Superior temporal gyrus (tissue), 1 donor: ENCODE measurements around the gene FHIT.

Source experiments
- DNase-seq: peaks from one replicate; pipeline ENCODE4 v3.0.0-alpha.2; 2016; ENCODE audit errors: extremely low spot score

The FHIT gene

DNA sequence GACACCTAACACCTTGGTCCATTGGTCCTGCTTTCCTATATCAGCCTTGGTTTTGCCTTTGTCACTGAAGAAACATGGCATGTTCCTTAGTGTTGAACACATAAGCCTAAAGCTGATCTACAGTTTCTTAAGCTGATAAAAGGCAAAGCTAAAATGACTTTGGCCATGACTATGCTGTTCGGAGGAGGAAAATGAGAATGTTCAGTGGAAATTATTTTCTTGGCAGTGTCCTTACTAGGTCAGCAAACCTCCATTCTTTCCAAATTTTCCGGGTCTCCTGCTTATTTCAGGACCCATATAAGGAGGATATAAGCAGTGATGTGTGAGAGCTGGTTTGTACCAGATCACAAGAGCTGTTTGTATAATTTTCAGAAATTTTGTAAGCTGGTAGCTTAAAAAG, 1368.5 kb downstream of the FHIT start:
- DNase-seq, result no peak

DNA sequence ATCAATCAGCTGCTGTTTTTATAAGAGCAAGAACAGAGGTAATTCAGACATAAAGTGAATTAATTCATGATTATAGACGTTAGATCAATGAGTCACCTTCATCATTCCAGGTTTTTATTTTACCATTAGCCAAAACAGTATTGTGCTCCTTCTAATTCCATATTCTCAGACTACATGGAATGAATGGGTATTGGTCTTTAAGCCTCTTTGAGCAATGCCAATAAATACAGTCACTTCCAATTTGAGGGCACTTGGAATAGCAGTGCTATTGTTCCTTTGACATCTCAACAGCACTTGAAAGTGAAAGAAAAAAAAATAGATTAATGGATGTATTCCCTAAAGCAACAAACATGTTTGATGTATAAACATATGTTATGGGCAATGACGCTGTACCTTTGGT, 1370.5 kb downstream of the FHIT start:
- DNase-seq, result no peak

GRCh38 chr3:59879031-59879581, 1372.1 kb downstream of the FHIT start:
- DNase-seq, result no peak

DNA sequence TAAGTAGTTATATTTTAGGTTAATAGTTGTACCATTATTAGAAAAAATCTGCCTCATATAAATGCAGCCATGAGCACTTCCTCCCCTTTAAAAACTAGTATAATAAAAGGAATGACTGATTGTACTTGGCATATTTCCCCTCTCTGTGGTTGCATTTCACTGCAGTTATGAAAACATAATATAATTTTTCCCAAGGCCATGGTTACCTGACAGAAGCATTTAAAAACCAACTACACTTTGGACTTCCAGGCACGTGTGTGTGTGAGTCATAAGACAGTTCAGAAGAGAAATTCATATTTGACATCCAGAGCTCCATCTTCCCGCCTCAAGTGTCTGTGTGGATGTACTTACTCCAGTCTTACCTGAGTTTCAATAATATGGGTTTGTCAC, 1373.2 kb downstream of the FHIT start:
- no peak for DNase-seq

GRCh38 chr3:59877263-59878037, 1373.8 kb downstream of the FHIT start:
- DNase-seq, result no peak

DNA sequence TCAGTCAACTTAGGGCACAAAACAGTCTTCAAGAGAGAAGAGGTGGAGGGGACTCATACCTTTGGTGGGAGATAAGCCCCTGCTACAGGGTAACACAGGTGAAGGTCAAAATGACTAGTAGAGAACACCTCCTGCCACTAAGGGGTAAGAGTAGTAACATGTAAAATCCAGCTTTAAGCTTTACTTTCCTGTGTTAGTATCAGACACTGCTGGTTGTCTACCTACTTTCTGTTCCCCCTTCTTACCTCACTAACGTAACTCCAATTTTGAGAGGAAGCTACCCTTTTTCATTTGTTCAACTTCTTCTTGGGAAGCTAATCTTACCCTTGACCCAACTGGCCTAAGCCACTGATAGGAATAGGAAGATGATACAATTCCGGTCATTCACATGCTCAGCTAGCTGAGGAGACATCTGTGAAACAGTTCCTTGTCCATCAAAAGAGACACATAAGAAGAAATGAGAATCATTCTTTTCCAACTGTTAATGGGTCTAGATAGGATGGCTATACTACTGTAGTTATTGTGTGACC, 1374.7 kb downstream of the FHIT start:
- DNase-seq, result peak; percentile 50

DNA sequence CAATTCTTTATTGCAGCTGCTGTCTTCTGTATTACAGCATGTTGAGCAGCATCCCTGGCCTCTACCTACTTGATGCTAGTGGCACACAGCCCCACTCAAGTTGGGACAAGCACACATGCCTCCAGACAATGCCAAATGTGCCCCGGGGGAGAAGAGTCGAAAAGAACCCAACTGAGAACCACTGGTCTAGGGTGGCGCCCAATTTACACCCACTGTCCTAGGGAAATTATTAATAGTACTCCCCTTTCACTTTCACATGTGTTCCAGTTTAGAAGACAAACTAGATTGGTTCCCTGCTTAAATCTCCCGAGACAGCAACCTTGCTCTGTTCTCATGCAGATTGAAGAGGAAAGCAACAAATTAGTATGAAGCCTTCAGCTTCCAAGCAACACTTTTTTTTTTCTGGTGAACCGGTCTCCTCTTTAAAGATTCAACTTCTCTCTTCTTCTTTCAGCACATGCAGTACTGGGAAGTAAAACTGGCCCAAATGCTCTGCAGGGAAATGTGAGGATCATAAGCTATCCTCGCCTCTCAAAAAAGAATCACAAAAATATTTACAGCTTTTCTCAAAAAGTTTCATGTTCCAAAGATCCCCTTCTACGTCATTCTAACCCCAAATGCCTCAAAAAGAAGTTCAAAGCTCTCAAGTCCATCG, 1377.5 kb downstream of the FHIT start:
- DNase-seq, result no peak

DNA sequence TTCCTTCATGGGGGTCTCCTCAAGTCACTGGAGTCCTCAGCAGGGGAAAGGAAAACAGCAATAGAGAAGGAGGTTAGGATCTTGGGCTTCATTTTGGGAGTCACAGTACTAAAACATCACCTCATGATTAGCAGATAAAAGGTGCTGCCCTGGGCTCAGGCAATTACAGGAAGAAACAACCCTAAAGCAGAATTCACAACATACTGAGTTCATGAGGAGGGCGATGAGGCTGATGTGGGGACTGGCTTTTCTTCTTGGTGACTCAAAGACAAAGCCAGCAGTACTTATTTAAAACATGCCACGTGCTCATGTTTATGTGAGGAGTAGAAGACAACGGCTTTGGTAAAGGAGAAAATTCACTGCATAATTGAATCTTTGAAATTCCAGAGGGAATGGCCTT, 1379.1 kb downstream of the FHIT start:
- no peak for DNase-seq

DNA sequence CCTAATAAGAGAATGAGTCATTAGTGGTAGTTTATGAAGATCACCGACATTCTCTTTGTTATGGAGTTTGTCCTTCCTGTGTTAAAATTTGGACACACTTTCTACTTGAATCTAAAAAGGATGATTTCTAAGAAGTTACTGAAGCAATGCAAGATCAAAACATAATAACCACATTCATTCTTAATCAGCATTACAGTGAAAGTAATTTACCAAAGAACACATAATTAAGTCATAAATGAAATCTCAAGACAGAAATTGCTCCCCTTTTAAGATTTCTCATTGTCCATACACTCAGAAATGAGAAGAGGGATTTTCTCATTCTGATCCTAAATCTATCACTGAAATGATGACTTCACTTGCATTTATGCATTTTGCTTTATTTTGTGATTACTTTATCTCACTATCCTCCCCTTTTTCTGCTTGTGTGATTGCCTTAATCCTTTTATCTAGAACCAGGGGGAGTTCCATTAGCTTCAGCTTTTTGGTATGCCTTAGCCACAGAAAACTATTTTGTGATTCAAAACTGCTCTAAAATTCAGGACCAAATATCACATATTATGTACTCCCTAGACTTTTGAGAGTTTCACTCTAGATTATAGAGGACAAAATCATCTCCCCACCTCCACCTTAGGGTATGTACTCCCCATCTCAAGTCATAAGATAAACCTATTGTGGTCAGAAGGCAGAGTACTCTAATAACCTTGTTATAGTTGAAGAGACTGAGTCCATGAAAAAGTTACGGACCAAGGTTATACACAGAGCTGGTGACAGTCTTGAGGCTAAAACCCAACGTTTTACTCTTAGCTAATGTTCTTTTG, 1383.9 kb downstream of the FHIT start:
- no peak for DNase-seq

- no peak for DNase-seq
Observed at GRCh38 chr3:59866076-59866475, 1385.2 kb downstream of the FHIT start.

GRCh38 chr3:59865351-59865750, 1385.9 kb downstream of the FHIT start:
- DNase-seq, result no peak

DNA sequence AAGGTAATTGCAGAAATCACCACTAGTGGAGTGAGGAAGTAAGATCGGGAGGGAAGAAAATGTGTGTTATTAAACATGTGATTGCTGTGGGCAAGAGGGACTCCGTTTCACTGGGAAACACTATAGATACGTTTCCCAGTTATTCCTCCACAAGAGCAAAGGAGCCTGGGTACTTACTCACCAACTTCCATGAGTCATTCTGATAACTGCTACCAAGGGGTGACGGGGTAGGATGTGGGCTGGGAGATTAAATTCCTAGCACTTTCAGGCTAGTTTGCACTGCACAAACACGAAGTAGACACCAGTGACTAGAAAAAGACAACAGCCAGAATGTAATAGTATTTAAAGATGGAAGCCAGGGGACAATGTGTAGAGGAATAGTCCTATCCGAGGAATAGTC, 1388.6 kb downstream of the FHIT start:
- DNase-seq, result no peak

DNA sequence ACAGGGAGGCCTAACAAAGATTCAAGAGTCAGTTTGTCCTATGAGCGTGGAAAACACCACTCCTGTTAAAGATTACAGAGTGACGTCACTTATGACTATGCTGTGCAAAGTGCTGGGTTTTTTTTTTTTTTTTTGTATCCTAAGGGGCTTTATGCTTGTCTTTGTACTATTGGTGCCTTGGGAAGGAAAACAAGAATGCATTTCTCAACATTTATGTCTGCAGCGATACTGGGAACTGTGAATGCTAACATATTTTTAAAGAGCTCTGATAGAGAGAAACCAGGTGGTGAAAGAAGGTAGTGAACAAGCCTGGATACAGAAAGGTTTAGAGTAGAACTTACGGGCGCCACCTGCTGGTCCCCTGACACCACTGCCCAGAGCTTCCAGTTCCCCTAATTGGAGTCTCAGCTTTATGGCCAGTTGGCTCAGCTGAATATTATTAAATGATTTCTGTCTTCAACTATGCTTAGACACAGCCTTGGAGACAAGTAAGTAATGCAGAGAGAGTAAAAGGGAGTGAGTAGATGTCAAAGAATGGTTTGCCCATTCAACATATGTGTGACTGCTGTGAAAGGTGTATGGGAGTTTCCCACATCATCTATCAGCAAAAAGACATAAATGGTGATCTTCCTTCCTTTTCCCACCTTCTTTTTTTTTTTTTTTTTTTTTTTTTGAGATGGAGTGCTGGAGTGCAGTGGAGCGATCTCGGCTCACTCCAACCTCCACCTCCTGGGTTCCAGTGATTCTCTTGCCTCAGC, 1393.5 kb downstream of the FHIT start:
- DNase-seq, result peak; percentile 90

- no peak for DNase-seq
Observed at GRCh38 chr3:59856934-59857460, 1394.3 kb downstream of the FHIT start.

- DNase-seq, result no peak
Observed at GRCh38 chr3:59854061-59854709, 1397.1 kb downstream of the FHIT start.

GRCh38 chr3:59850417-59850816, 1400.8 kb downstream of the FHIT start:
- DNase-seq, result no peak

GRCh38 chr3:59845386-59845785, 1405.9 kb downstream of the FHIT start:
- no peak for DNase-seq

GRCh38 chr3:59843821-59844220, 1407.4 kb downstream of the FHIT start:
- DNase-seq, result no peak

DNA sequence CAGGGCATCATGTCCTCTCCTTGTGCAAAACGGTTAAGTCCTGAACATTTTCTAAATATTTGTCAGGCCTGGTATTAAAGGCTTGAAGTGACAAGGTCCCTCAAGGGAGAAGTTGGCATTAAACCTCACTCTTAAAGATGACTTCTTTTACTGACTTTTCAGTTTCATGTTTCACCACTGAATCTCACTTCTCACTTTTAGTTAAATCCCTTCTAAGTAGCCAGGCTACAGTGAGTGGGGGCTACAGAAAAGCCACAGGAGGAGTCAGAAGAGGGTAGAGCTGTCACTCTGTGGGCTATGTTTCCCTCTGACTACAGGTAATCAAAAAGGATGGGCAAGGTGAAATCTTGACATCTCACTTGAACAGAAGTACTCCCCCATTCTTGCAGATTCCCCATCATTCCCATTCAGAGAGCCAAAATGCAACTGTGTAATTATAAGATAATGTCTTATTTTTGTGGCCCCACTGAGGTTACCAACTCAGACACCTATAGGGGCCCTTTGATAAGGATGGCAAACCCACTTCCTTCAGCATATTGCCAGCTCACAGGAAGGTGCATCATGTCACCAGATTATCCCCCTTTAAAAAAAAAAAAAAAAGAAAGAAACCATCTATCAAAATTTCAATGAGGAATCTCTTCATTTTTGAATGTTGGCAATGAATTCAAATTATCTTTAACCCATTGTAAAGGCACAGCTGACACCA, 1411.3 kb downstream of the FHIT start:
- peak; percentile 23 for DNase-seq

GRCh38 chr3:59839283-59839682, 1412.0 kb downstream of the FHIT start:
- DNase-seq, result no peak
